GM08714 (cell line): ENCODE data around the gene ARID5A.

Experiments
- H3K4me3 ChIP-seq: fragments of 200-500 bp; sonication (Bioruptor generic); 2 replicates; pipeline ENCODE4 v1.5.1; 2014; ENCODE audit warnings: mild to moderate bottlenecking, low read length, inconsistent platforms
- ZNF274 ChIP-seq: IDR thresholded peaks from 2 replicates; pipeline ENCODE4 v1.6.1; 2012; ENCODE audit warnings: mild to moderate bottlenecking, low read depth, low read length

Gene ARID5A

GRCh38 chr2:96537734-96538486 is 1.4 kb downstream of the ARID5A start:
- TF ChIP-seq ZNF274, result no peak
- peak overlapping the region; percentile 67 for H3K4me3 ChIP-seq

- TF ChIP-seq ZNF274, result no peak
- peak overlapping the region; percentile 67 for H3K4me3 ChIP-seq
Measured at GRCh38 chr2:96538487-96539214, 2.1 kb downstream of the ARID5A start.

GRCh38 chr2:96539215-96539920 is 2.8 kb downstream of the ARID5A start:
- peak overlapping the region; percentile 67; the same call in 1 of the 2 replicates for H3K4me3 ChIP-seq

DNA sequence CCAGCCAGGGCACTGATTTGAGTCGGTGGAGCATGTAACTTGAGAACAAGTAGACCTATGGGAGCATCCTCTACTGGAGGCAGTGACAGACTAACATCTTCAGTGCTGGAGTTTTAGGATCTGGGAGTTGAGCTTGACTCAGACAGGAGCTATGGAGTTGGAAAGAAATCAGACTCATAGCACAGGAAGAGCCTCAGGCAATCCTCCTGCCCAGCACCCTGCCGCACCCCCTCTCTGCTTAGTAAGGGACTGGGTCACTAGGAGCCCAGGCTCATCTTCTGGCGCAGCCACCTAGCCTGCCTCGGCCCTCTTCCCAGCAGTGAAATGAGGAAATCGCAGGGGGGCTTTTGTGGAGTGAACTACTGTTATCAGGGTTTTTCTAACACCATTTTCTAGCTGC is 3.6 kb downstream of the ARID5A start:
- no peak for TF ChIP-seq ZNF274
- H3K4me3 ChIP-seq, result no peak overlapping the region

More at GRCh38 chr2:96539215-96539920, 2.8 kb downstream of the ARID5A start:
- no peak for TF ChIP-seq ZNF274

DNA sequence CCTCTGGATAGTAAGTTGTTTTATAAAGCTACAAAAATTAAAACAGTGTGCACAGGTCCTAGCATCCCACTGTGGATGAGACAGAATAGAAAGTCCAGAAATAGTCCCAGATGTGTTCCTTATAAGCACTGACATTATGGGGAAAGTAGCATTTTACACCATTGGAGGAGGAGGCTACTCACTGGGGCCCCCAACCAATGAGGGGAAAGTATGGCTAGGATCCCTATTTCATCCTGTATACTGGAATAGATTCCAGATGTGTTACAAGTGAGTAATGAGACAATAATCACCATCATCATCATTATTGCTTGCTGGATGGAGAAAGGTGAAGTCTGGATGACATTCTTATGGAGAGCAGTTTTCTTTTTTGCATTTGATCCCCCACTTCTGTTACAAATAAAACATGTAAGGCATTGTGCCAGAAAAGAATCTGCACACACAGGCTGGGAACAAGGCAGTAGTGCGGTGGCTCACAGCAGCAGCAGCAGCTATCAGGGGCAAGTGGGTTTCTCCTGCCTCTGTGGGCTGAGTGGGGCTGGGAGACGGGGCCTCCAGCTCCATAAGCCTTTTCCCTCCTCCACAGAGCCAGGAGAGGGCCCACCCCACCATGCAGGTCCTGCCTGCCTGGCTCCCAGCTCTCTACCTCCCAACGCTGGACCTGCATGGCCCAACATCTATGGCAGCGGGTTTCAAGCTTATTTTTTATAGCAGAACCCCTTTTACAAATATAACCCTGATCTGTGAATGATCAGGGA is 5.0 kb downstream of the ARID5A start:
- H3K4me3 ChIP-seq, result no peak overlapping the region
- no peak for TF ChIP-seq ZNF274

DNA sequence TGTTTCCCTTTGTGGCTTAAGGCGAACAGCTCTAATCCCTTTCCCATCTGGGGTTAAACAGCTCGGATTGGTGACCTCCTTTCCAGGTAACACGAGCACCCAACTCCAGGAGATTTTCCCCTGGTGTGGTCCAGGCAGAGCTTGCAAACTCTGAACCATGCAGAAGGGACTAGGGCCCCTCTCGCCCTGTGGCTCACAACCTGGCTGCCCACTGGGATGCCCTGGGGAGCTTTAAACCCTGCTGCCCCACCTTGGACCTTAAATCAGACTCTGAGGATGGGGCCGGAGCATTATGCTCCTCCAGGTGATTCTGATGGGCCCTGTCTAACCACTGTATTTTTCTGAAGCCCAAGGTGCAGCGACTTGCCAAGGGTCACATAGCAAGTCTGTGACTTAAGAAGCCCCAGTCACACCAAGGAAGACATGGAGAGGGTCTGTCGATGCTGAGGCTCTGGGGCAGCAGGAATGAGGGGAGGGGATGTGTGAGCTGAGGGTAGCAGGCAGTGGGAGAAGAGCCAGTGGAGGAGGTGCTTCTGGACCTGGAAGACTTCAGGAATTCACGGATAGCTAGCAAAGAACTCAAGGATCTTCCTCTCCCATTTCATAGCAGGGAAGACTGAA is 5.9 kb downstream of the ARID5A start:
- H3K4me3 ChIP-seq, result no peak overlapping the region
- no peak for TF ChIP-seq ZNF274

GRCh38 chr2:96546321-96546720 is 9.8 kb downstream of the ARID5A start:
- no peak for TF ChIP-seq ZNF274
- H3K4me3 ChIP-seq, result no peak overlapping the region

DNA sequence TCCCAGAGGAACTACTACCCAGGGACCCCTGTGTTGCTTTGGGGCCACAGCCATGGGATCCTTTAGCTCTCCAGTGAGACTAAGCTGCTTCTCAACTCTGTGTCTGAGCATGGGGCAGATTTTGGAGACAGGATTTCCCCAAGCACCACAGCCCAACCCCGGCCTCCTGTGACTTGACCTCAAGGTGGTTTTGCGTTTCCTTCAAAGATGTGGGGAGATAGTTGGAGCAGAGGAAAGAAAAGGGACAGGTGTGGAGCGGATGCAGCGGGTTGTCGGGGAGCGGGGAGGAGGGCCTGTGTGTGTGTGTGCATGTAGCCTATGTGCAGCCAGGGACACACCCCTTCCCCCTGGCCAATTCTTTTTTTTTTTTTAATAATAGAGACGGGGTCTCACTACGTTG is 10.2 kb downstream of the ARID5A start:
- H3K4me3 ChIP-seq, result no peak overlapping the region
- no peak for TF ChIP-seq ZNF274

DNA sequence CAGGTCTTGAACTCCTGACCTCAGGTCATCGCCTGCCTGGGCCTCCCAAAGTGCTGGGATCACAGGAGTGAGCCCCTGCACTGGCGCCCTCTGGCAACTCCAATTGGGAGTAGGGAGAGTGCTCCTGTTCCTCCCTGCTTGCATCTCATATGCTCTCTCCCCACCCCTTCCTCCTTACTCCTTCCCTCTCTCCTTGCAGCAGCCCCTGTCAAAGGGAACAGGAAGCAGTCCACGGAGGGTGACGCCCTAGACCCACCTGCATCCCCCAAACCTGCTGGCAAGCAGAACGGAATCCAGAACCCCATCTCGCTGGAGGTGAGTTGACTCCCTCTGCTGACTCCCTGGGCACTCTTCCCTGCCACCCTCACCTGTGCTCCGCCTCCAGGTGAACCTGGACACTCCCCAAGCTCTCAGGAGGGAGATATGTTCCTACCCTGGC is 10.7 kb downstream of the ARID5A start:
- H3K4me3 ChIP-seq, result no peak overlapping the region
- TF ChIP-seq ZNF274, result no peak

DNA sequence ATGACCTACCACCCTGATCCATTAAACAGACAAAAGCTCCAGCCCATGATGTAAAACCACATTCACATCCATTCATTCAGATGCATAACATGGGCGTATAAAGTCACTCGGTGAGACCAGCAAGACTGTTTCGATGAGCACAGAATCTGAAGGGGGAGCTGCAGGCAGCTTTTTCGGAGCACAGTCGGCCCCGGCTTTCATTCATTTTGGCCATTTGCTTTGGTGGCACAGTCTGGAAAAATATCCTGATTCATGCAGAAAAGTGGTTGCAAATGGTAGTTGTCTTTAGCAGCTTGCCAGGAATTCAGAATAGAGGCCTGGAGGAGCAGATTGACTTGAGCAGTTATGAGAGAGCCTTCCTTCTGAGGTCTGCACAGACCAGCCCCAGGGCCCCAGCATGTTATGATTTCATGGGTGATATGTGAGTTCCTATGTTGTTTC is 11.2 kb downstream of the ARID5A start:
- TF ChIP-seq ZNF274, result no peak
- no peak overlapping the region for H3K4me3 ChIP-seq

GRCh38 chr2:96548558-96549465 is 12.3 kb downstream of the ARID5A start:
- TF ChIP-seq ZNF274, result no peak
- no peak overlapping the region for H3K4me3 ChIP-seq

DNA sequence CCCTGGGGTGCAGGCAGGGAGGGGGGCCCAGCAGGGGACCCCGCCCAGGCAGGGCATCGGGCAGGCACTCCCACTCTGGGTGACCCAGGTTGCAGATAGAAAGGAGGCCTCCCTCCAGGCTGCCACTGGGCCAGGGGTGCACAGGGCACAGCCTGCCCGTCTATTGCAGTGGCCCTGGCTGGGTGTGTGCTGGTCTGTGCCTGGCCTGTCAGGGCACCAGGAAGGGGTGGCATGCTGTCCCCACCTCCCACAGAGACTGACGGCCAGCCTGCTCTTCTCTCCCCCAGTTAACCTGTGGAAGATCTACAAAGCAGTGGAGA is 12.9 kb downstream of the ARID5A start:
- no peak for TF ChIP-seq ZNF274
- no peak overlapping the region for H3K4me3 ChIP-seq

GRCh38 chr2:96549967-96550786 is 13.6 kb downstream of the ARID5A start:
- no peak for TF ChIP-seq ZNF274
- H3K4me3 ChIP-seq, result no peak overlapping the region
